IMR-90 (cell line): ENCODE measurements around the gene UTP3. TPM values are rescaled to one million over a fixed set of nuclear protein-coding genes. Genes with fewer than 3 reads are reported as not detected.
A peak's percentile ranks its signal among the peaks of the same experiment; 100 is the strongest.

Experiments used
- ATAC-seq: fragments of 200-7000 bp; cut with Tn5 transposase; 2 replicates; pipeline ENCODE4 v1.9.1; 2020; ENCODE audit warnings: low read depth, mild to moderate bottlenecking, moderate library complexity
- BruUV-seq: library from RNA; stranded (reverse); fragments of 400-500 nt; replicated peaks from 2 replicates; lab custom pipeline; 2021; lab: Mats Ljungman, UMichigan
- CTCF ChIA-PET: fragments of 300-600 bp; formaldehyde crosslinking; extraction: SDS; loops from one replicate; lab custom pipeline; 2021; ENCODE audit warnings: antibody characterized with exemption; lab: Yijun Ruan, JAX
- POLR2A ChIA-PET: fragments of 300-600 bp; sonication (Branson Sonifier 250); formaldehyde crosslinking; loops from one replicate; lab custom pipeline; 2022; ENCODE audit warnings: antibody characterized with exemption; ENCODE audit not compliant: unreplicated experiment; lab: Charles Lee
- DNase-seq: peaks from one replicate; pipeline ENCODE4 v3.0.0; 2013
- H2AFZ ChIP-seq: replicated peaks from 2 replicates; pipeline ENCODE3; 2013; ENCODE audit warnings: low read length, mild to moderate bottlenecking; ENCODE audit not compliant: poor library complexity
- H2AK5ac ChIP-seq: 2 replicates; pipeline ENCODE4 v1.6.1; 2013; ENCODE audit warnings: low read depth, low read length, inconsistent platforms
- H2AK9ac ChIP-seq: replicated peaks from 2 replicates; pipeline ENCODE3; 2013; ENCODE audit warnings: mild to moderate bottlenecking, low read depth, low read length, moderate library complexity; ENCODE audit not compliant: poor library complexity
- H2BK120ac ChIP-seq: 2 replicates; pipeline ENCODE4 v1.6.1; 2013; ENCODE audit warnings: low read depth, low read length, inconsistent platforms
- H2BK15ac ChIP-seq: 3 replicates; pipeline ENCODE4 v1.6.1; 2013; ENCODE audit warnings: low read depth, low read length, inconsistent platforms
- H2BK20ac ChIP-seq: 2 replicates; pipeline ENCODE4 v1.6.1; 2013; ENCODE audit warnings: low read depth, mild to moderate bottlenecking, inconsistent platforms, low read length, moderate library complexity
- H2BK5ac ChIP-seq: 2 replicates; pipeline ENCODE4 v1.6.1; 2013; ENCODE audit warnings: mild to moderate bottlenecking, low read depth, low read length, inconsistent platforms; ENCODE audit not compliant: poor library complexity, severe bottlenecking
- H3K14ac ChIP-seq: replicated peaks from 2 replicates; pipeline ENCODE4 v1.6.1; 2013; ENCODE audit warnings: low read depth, low read length, inconsistent platforms
- H3K18ac ChIP-seq: 2 replicates; pipeline ENCODE4 v1.6.1; 2013; ENCODE audit warnings: low read depth, low read length, control low read depth
- H3K23ac ChIP-seq: 2 replicates; pipeline ENCODE4 v1.6.1; 2013; ENCODE audit warnings: low read depth, low read length, inconsistent platforms
- H3K27ac ChIP-seq: 2 replicates; pipeline ENCODE4 v1.5.1; 2013; ENCODE audit warnings: mild to moderate bottlenecking, control low read depth, low read length; ENCODE audit not compliant: insufficient read depth
- H3K27me3 ChIP-seq: 2 replicates; pipeline ENCODE4 v1.6.1; 2013; ENCODE audit warnings: low read length; ENCODE audit not compliant: control insufficient read depth, insufficient read depth
- H3K36me3 ChIP-seq: 2 replicates; pipeline ENCODE4 v1.6.1; 2013; ENCODE audit warnings: low read length, mixed read lengths; ENCODE audit not compliant: control insufficient read depth, insufficient read depth
- H3K4ac ChIP-seq: 2 replicates; pipeline ENCODE4 v1.6.1; 2013; ENCODE audit warnings: low read depth, low read length, inconsistent platforms
- H3K4me1 ChIP-seq: 2 replicates; pipeline ENCODE4 v1.6.1; 2013; ENCODE audit warnings: low read length, mixed read lengths; ENCODE audit not compliant: control insufficient read depth, insufficient read depth
- H3K4me2 ChIP-seq: 2 replicates; pipeline ENCODE4 v1.6.1; 2013; ENCODE audit warnings: low read depth, mild to moderate bottlenecking, control low read depth, low read length, moderate library complexity
- H3K4me3 ChIP-seq: 2 replicates; pipeline ENCODE4 v1.5.1; 2013; ENCODE audit warnings: low read depth, mild to moderate bottlenecking, control low read depth, low read length, moderate library complexity; ENCODE audit not compliant: insufficient read depth
- H3K56ac ChIP-seq: 2 replicates; pipeline ENCODE4 v1.6.1; 2013; ENCODE audit warnings: low read length, inconsistent platforms; ENCODE audit not compliant: insufficient read depth; ENCODE audit errors: extremely low read depth
- H3K79me1 ChIP-seq, 2 experiments: 2 replicates each; pipeline ENCODE4 v1.6.1; 2013; ENCODE audit warnings: low read length in 2 of 2, inconsistent platforms in 1 of 2, low read depth in 1 of 2
- H3K9ac ChIP-seq: 2 replicates; pipeline ENCODE4 v1.6.1; 2013; ENCODE audit warnings: low read depth, low read length, control low read depth
- H3K9me1 ChIP-seq: 2 replicates; pipeline ENCODE4 v1.6.1; 2013; ENCODE audit warnings: low read length, inconsistent platforms; ENCODE audit not compliant: insufficient read depth
- H3K9me3 ChIP-seq: 2 replicates; pipeline ENCODE4 v1.6.1; 2013; ENCODE audit warnings: low read length; ENCODE audit not compliant: control insufficient read depth, insufficient read depth
- H4K20me1 ChIP-seq: 2 replicates; pipeline ENCODE4 v1.6.1; 2013; ENCODE audit warnings: low read length, inconsistent platforms; ENCODE audit not compliant: insufficient read depth
- H4K5ac ChIP-seq: 2 replicates; pipeline ENCODE4 v1.6.1; 2013; ENCODE audit warnings: mild to moderate bottlenecking, low read depth, low read length, control low read depth
- H4K8ac ChIP-seq, 2 experiments: 2 replicates each; pipeline ENCODE4 v1.6.1; 2013; ENCODE audit warnings: low read depth in 2 of 2, low read length in 2 of 2, control low read depth in 1 of 2, inconsistent platforms in 1 of 2
- H4K91ac ChIP-seq: 2 replicates; pipeline ENCODE4 v1.6.1; 2013; ENCODE audit warnings: low read depth, low read length, inconsistent platforms; ENCODE audit not compliant: insufficient read depth
- BHLHE40 ChIP-seq: fragments of 150-350 bp; IDR thresholded peaks from 2 replicates; pipeline ENCODE4 v1.6.1; 2016; ENCODE audit warnings: mild to moderate bottlenecking, low read depth, low read length
- CHD1 ChIP-seq: IDR thresholded peaks from 2 replicates; pipeline ENCODE4 v1.6.1; 2012; ENCODE audit warnings: low read depth, low read length, improper control_type of control experiment
- CTCF ChIP-seq: conservative IDR thresholded peaks from 2 replicates; pipeline ENCODE4 v1.5.1; 2012; ENCODE audit warnings: mild to moderate bottlenecking, low read depth, low read length, improper control_type of control experiment
- ELK1 ChIP-seq: fragments of 150-350 bp; IDR thresholded peaks from 2 replicates; pipeline ENCODE4 v1.6.1; 2016; ENCODE audit warnings: low read depth, mild to moderate bottlenecking, low read length, moderate library complexity, borderline replicate concordance
- FOS ChIP-seq: fragments of 150-350 bp; IDR thresholded peaks from 2 replicates; pipeline ENCODE4 v1.6.1; 2016; ENCODE audit warnings: low read depth, low read length
- MXI1 ChIP-seq: IDR thresholded peaks from 2 replicates; pipeline ENCODE4 v1.6.1; 2012; ENCODE audit warnings: low read depth, mild to moderate bottlenecking, low read length, moderate library complexity, borderline replicate concordance
- POLR2A ChIP-seq: IDR thresholded peaks from 2 replicates; pipeline ENCODE4 v1.6.1; 2012; ENCODE audit warnings: mild to moderate bottlenecking, low read depth, low read length
- USF2 ChIP-seq: fragments of 150-350 bp; IDR thresholded peaks from 2 replicates; pipeline ENCODE4 v1.6.1; 2017; ENCODE audit warnings: mild to moderate bottlenecking, antibody characterized with exemption, low read length, low read depth
- WGBS, 2 experiments: methylation state at CpG; one replicate each; pipeline versions ENCODE4 v1.1.5 to v1.1.7; 2013; ENCODE audit warnings: missing lambda C conversion rate in 2 of 2; ENCODE audit not compliant: insufficient read length in 1 of 2; ENCODE audit errors: extremely low coverage in 2 of 2; 5-methylcytosine and 5-hydroxymethylcytosine counted together
- dilution Hi-C: fragments of 300-500 bp; cut with HindIII; formaldehyde crosslinking; loops from one replicate; pipeline ENCODE4 v1.14.3; 2018; ENCODE audit warnings: low sequenced_read_pairs; ENCODE audit not compliant: unreplicated experiment
- in situ Hi-C: fragments of 300-500 bp; cut with MboI; formaldehyde crosslinking; loops from 3 replicates; pipeline ENCODE4 v1.14.3; 2019; ENCODE audit warnings: low sequenced_read_pairs, inconsistent platforms, mixed read lengths
- intact Hi-C: fragments of 100-400 bp; cut with micrococcal nuclease; formaldehyde crosslinking; loops from 2 replicates; pipeline ENCODE4 v1.10.0; 2022
- polyA plus RNA-seq, 3 experiments: library from polyadenylated mRNA; depleted of rRNA; stranded (reverse); fragments of >200 nt; gene quantifications; 2 replicates each; pipeline ENCODE4 v1.2.3, GENCODE V29; 2012; ENCODE audit warnings: low replicate concordance in 1 of 3
- total RNA-seq: library from RNA; depleted of rRNA; stranded (reverse); fragments of >200 nt; gene quantifications from 2 replicates; pipeline ENCODE4 v1.2.3, GENCODE V29; 2012

The UTP3 gene
- total and polyA plus RNA-seq, 2 of the 4 experiments (the other 2 are of a cell fraction): 14.9 to 30.7 TPM

- Histone ChIP-seq H2BK15ac (0 out of 3 replicates have a peak overlapping the region, but pooled peaks have one; percentile 36), H2BK120ac (no peak overlapping the region), H3K4ac (no peak overlapping the region), H2AK9ac (no peak overlapping the region), H4K8ac (no peak overlapping the region), H3K4me2 (no peak overlapping the region), H3K23ac (no peak overlapping the region), H3K4me3 (no peak overlapping the region), H2BK5ac (no peak overlapping the region), H3K56ac (no peak overlapping the region), H4K5ac (no peak overlapping the region), H3K36me3 (no peaks in the 10 kb centered on the region), H3K27ac (no peak overlapping the region), H3K9ac (no peak overlapping the region), H3K4me1 (peaks cover 2% of the 10 kb centered on the region; the same call in 1 of the 2 replicates), H3K18ac (no peak overlapping the region), H4K20me1 (no peaks in the 10 kb centered on the region), H2AFZ (no peak overlapping the region), H3K9me1 (no peaks in the 10 kb centered on the region), H4K91ac (no peak overlapping the region), H3K14ac (no peak overlapping the region), H3K9me3 (no peaks in the 10 kb centered on the region), H2AK5ac (no peak overlapping the region), H3K79me1 (no peaks in the 10 kb centered on the region), H2BK20ac (no peak overlapping the region), H3K27me3 (no peaks in the 10 kb centered on the region; the same call in 1 of the 2 replicates)
- CTCF ChIA-PET: interaction anchor here (1.4 kb wide), 1 partner anchor 19 kb away, joined by 3 read pairs; no protein-coding TSS in a partner anchor
- in situ Hi-C loops: no loop called here
- TF ChIP-seq ELK1 (no peak), POLR2A (no peak), BHLHE40 (no peak), USF2 (no peak), CHD1 (no peak), FOS (no peak), MXI1 (no peak), CTCF (no peak)
- intact Hi-C loops: no loop called here
- DNase-seq (no peak), ATAC-seq (no peak)
- dilution Hi-C loops: no loop called here
- POLR2A ChIA-PET: no interaction called here
- no TSS peak for BruUV-seq
- no CpG with 5 or more reads among the region's 2 CpGs for WGBS, 2 experiments
Measured at GRCh38 chr4:70671091-70671490, 17.2 kb upstream of the UTP3 start.
